MG63 (cell line): ENCODE results near the gene PURA. TPM values are rescaled to one million over a fixed set of nuclear protein-coding genes. Genes with fewer than 3 reads are reported as not detected.
A peak's percentile ranks its signal among the peaks of the same experiment; 100 is the strongest.

Experiments
- DNase-seq: peaks from one replicate; pipeline ENCODE4 v3.0.0-alpha.2; 2020
- H3K27me3 ChIP-seq: fragments of 250-450 bp; sonication (Bioruptor Pico); 2 replicates; pipeline ENCODE4 v1.5.1; 2020; ENCODE audit warnings: mild to moderate bottlenecking, moderate library complexity
- H3K36me3 ChIP-seq: fragments of 250-450 bp; sonication (Bioruptor Pico); 2 replicates; pipeline ENCODE4 v1.5.1; 2020; ENCODE audit warnings: mild to moderate bottlenecking, moderate library complexity
- H3K4me3 ChIP-seq: fragments of 250-450 bp; sonication (Bioruptor Pico); 2 replicates; pipeline ENCODE4 v1.5.1; 2020; ENCODE audit warnings: mild to moderate bottlenecking, moderate library complexity
- H3K9me3 ChIP-seq: fragments of 250-450 bp; sonication (Bioruptor Pico); 2 replicates; pipeline ENCODE4 v1.5.1; 2020; ENCODE audit warnings: mild to moderate bottlenecking, moderate library complexity
- total RNA-seq: library from RNA; depleted of rRNA; stranded (reverse); fragments of >200 nt; shearing (Covaris generic); gene quantifications from 2 replicates; pipeline ENCODE4 v1.2.3, GENCODE V29; 2014; ENCODE audit warnings: low replicate concordance

PURA gene
- total RNA-seq, 1 experiment from 2014 or later = 6.9 TPM

DNA sequence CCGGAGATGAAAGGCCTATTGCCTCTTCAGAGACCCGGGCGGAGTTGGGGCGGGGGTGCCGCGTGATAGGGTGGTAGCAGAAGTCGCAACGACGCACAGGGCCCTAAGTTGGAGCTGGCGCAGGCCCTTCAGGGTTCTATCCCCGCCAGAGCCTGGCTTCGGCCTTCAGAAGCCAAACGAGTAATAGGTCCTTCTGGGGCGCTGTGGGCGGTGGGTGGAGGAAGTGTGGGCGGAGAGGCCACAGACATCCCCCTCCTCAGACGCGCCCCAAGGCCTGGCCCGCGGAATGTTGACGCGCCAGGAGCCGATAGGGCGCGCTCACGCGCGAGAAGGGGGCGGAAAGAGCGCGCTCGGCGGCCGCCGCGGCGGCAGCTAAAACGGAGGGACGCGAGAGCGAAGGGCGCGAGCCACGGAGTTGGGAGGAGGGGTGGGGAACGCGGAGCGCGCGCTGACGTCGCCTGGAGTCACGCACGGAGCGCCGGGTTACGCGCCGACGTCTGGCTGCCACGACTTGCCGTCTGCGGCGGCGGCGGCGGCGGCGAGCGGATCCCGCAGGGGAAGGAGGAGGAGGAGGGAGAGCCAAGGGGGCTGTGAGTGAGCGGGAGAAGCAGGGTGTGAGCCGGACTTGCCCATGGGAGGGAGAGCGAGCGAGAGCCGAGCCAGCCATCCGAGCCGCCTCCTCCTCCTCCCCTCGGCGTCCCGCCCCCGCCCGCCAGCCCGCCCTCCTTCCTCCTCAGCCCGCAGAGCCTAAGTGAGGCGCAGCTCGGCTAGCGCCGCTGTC, 6.4 kb upstream of the PURA start:
- peak; percentile 97 for DNase-seq
- H3K36me3 ChIP-seq = no peaks in the 10 kb centered on the region
- no peaks in the 10 kb centered on the region for H3K9me3 ChIP-seq
- H3K4me3 ChIP-seq = peak overlapping the region; percentile 69
- no peaks in the 10 kb centered on the region for H3K27me3 ChIP-seq

DNA sequence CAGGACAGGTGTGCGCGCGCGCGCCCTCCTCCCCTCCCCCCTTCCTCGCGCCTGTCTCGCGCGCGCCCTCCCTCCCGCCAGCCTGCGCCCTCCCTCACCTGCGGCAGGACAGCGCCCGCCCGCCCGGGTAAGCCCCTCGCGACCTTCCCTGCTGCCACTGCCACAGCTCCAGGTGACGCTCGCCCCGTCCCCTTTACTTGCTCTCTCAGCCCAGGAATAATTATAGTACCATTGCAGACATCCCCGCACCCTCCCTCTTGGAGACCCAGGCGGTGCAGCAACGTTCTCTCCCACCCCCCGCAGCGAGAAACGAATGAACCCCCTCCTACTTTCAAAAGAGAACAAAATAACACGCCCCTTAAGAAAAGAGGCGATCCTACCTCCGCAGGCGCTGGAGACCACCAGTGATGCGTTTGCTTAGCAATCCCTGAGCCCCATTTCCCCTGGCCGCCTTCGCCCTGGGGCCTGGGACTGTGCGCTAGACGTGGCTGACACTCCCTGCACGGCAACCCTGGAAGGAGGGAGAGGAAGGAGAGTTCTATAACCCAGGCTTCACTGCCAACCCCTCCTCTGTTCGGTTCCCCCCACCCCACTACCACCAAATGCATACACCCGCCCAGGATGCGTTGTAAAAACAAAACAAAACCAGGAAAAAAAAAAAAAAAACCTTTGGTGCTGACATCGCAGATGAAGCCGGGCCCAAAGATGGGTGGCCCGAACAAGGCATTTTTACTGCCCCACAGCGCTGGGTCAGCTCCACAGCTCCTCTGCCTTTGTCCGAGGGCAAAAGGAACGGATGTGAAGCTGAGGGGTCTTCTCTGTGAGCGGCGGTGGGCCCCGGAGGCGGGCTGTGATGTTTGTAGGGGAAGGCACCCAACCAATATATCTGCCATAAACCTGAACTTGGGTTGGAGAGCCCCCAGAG, 5.6 kb upstream of the PURA start:
- H3K4me3 ChIP-seq = peak overlapping the region; percentile 69
- no peaks in the 10 kb centered on the region for H3K9me3 ChIP-seq
- peak; percentile 38 for DNase-seq
- no peaks in the 10 kb centered on the region for H3K36me3 ChIP-seq
- H3K27me3 ChIP-seq = no peaks in the 10 kb centered on the region

DNA sequence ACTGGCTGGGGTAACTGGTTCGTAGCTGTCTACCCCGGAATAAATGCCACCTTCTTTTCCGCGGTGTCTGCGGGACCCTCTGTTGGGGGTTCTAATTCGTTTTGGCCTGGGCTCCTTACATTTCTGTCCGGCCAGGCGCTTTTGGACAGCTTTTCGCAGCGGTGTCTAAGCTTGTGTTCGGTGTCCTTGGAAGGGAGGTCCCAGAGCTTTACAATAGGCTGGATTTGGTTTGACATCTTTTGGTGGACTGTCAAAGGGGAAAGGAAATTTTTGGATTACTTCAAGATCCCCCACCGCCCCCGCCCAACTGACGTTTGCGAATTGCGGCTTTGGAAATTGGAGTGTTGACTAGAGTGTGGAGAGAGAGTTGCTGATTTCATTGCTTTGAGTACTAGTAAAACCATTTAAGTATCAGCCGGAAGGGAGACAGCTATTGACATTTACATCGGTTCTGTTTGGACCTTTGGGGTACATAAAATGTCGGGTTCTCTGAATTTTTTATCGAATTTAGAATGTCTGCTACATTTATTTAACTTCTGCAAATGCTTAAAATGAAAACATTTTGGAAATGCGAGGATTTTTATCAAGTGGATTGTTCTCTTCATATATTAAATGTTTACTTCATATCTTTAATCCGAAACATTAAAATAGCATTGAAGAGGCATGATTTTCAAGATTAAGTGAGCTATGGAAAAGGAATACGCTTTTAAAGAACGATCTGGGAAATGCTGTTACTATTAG, 4.7 kb upstream of the PURA start:
- peak; percentile 26 for DNase-seq
- no peaks in the 10 kb centered on the region for H3K36me3 ChIP-seq
- no peaks in the 10 kb centered on the region for H3K9me3 ChIP-seq
- no peaks in the 10 kb centered on the region for H3K27me3 ChIP-seq
- H3K4me3 ChIP-seq = peak overlapping the region; percentile 69

DNA sequence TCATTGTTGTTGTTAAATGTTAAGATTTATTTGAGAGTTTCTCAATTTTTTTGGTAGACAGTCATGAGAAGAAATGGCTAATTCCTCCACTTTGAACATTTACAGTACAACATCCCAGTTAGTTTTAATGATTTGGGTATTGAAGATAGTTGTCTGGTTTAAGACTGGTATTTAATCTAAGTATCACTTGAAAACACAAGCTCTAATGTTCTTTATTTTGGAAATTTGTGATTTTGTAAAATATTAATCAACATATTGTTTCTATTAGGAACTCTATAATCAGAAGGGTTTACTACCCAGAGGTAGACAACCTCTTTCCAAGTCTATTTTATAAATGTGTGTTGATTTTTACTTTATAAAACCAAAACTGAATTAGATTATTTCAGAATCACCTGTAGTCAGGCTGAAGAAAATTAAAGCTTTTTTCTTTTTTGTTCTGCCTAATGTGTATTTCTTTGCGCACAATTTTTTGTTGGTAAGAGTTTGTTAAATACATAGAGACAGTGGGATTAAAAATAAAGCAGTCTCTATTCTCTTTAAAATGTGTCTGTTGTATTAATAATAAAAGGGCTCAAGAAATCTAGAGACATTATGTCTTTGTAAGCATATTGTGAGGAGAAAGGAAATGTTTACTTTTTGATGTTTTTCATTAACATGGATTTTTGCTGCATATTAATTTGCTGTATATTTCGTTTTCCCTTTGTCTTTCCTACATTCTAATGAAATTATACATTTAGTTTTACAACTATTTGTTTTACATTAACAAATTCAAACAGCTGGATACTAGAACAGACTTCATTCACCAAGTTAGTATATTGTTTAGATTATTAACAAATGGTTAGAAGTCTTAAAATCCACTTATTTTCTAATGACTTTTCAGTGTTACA, 3.9 kb upstream of the PURA start:
- H3K27me3 ChIP-seq = no peaks in the 10 kb centered on the region
- H3K9me3 ChIP-seq = no peaks in the 10 kb centered on the region
- peak overlapping the region; percentile 69 for H3K4me3 ChIP-seq
- DNase-seq = no peak
- H3K36me3 ChIP-seq = no peaks in the 10 kb centered on the region

DNA sequence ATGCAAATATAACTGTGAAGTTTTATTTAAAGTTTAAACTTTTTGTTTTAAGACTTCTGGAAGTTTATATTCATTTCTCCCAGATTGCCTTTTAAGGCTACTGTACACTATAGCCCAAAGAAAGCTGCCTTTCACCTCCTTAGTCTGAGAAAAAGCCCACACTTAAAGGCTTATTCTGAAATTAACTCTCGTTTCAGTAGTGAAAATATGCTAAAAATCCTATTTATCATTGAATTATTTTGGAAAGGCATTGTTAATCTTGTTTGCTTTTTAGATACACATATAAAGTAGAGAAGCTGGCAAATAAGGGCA, 3.3 kb upstream of the PURA start:
- DNase-seq = no peak
- Histone ChIP-seq H3K27me3 (no peaks in the 10 kb centered on the region), H3K9me3 (no peaks in the 10 kb centered on the region), H3K4me3 (no peak overlapping the region), H3K36me3 (peaks cover 5% of the 10 kb centered on the region; the same call in 1 of the 2 replicates)

DNA sequence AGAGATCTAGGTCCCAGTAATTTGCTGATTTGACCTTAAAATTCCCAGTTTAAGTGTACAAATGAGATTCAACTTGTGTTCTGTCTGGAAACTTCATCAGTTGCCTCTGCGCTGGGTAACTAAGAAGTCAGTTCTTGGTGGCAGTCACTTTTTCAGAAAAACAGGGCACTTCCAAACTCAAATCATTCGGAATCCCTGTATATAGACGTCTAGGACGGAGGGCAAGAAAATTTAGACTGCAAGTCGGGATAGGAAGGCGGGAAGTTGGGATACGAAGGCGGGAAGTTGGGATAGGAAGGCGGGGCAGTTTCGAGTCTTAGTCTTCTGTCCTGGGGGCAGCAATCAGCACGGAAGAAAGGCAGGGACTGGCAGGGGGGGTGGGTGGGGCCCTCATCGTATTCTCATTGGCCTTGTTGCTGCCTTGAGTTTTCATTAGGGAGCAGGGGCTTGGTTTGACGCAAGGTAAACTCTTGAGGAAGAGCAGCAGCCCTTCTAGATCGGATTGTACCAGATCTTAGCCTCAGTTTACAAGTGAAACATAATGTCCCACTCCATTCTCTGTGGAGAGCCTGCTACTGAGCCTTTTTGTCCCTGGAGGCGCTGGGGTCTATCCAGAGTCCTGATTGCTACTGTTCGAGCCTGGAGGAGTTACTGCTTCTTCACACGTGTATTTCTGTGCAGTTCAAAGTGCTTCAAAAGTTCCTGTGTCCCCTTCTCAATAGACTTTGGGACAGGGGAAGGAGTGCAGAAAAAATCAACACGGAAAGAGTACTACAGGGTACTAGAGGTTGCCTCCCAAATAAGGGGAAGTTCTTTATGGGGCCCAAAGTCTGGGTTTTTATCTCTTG, 2.7 kb upstream of the PURA start:
- no peaks in the 10 kb centered on the region for H3K9me3 ChIP-seq
- no peak for DNase-seq
- no peaks in the 10 kb centered on the region for H3K27me3 ChIP-seq
- no peak overlapping the region for H3K4me3 ChIP-seq
- peaks cover 8% of the 10 kb centered on the region; the same call in 1 of the 2 replicates for H3K36me3 ChIP-seq

DNA sequence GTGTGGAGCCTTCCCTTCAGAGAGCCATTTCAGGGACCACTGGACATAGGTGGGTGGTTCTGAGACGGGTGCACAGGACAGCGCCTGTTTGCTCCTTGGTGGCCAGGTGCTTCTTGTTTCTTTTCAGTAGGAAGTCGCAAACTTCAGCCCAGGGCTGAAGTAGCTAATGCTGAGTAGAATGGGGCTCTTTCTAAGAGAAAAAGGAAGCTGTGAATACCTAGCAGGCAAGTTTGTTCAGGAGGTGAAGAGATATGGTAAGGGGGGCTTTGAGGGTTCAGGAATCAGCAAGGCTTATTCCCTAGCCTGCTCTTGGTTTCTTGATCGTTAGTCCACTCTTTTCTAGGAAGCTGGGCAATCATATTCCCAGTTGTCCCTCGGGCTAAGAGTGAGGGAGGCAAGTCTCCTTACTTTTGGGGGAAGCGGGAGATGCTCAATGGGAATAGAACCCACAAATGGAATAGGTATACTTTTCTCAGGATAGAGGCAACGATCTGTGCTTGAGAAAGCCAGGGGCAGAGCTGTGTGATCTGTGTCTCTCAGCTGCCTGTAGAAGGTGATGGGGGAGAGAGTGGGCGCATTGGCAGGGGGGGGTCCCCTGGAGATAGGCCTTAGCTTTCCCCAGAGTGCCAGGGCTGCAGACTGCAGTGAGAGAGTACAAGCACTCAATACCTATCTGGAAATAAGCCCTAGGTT, 1.9 kb upstream of the PURA start:
- no peak overlapping the region for H3K4me3 ChIP-seq
- peaks cover 10% of the 10 kb centered on the region; the same call in 1 of the 2 replicates for H3K36me3 ChIP-seq
- no peaks in the 10 kb centered on the region for H3K9me3 ChIP-seq
- H3K27me3 ChIP-seq = no peaks in the 10 kb centered on the region
- no peak for DNase-seq

DNA sequence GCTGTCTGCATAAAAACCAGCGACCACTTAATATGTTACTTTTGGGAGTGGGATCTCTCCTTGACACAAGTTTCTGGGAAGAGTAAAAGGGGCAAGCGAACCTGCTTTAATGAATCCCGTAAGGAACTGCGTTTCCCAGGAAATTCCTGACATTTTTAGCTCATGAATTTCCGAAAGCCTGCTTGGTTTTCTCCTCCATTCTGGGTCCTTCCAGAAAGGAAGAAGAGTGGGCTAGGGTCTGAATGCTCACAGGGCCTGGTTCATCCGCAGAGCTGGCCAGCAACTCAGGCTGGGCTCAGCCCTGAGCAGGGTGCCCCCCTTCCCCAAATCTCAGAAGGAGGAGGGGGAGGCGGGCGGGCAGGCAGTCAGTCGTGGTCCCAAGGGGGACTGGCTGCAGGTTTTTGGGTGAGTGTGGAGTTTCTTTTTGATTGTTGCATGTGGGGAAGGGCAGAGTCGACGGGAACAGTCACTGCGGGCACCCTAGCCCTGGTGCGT, 1.2 kb upstream of the PURA start:
- Histone ChIP-seq H3K9me3 (no peaks in the 10 kb centered on the region), H3K36me3 (peaks cover 11% of the 10 kb centered on the region; the same call in 1 of the 2 replicates), H3K27me3 (no peaks in the 10 kb centered on the region), H3K4me3 (peak overlapping the region; percentile 71; the same call in 1 of the 2 replicates)
- no peak for DNase-seq

DNA sequence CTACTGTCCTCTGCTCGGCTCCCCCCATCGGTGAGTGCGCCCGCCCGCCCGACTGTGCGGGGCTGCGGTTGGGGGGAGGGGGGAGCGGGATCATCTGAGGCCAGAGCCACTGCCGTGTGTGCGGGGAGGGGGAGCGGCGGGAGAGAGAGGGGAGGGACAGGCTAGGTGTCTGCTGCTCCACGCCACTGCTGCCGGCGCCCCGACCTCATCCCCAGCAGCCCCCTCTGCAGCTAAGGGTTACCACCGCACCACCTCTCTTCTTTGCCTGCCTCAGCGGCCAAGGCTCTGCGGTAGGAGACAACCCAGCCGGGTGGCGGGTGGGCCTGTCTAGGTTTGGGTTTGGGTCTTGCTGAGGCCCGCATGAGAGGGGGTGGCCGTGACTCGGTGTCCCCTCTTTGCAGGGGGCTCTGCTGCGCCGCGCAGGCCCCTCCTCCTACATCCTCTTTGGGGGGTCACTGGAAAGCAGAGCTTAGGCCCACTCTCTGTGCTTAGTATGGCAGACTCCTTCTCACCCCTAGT, 670 bp upstream of the PURA start:
- Histone ChIP-seq H3K9me3 (no peaks in the 10 kb centered on the region), H3K36me3 (peaks cover 14% of the 10 kb centered on the region; the same call in 1 of the 2 replicates), H3K27me3 (no peaks in the 10 kb centered on the region), H3K4me3 (peak overlapping the region; percentile 71)
- peak; percentile 44 for DNase-seq

DNA sequence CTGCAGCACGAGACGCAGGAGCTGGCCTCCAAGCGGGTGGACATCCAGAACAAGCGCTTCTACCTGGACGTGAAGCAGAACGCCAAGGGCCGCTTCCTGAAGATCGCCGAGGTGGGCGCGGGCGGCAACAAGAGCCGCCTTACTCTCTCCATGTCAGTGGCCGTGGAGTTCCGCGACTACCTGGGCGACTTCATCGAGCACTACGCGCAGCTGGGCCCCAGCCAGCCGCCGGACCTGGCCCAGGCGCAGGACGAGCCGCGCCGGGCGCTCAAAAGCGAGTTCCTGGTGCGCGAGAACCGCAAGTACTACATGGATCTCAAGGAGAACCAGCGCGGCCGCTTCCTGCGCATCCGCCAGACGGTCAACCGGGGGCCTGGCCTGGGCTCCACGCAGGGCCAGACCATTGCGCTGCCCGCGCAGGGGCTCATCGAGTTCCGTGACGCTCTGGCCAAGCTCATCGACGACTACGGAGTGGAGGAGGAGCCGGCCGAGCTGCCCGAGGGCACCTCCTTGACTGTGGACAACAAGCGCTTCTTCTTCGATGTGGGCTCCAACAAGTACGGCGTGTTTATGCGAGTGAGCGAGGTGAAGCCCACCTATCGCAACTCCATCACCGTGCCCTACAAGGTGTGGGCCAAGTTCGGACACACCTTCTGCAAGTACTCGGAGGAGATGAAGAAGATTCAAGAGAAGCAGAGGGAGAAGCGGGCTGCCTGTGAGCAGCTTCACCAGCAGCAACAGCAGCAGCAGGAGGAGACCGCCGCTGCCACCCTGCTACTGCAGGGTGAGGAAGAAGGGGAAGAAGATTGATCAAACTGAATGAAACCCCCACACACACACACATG, 654 bp downstream of the PURA start:
- Histone ChIP-seq H3K36me3 (peaks cover 14% of the 10 kb centered on the region; the same call in 1 of the 2 replicates), H3K27me3 (no peaks in the 10 kb centered on the region), H3K4me3 (peak overlapping the region; percentile 71), H3K9me3 (no peaks in the 10 kb centered on the region)
- peak; percentile 79 for DNase-seq

DNA sequence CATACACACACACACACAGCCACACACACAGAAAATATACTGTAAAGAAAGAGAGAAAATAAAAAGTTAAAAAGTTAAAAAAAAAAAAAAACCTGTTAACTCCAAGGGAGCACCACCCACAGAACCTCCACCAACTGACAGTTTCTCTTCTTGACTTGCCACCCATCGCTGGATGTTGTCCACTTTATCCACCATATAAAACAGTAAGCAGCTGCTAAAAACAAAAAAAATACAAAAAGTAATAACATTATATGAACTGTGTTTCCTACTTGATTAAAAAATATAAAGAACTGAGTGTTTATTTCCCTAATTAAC, 1.2 kb downstream of the PURA start:
- Histone ChIP-seq H3K9me3 (no peaks in the 10 kb centered on the region), H3K27me3 (no peaks in the 10 kb centered on the region), H3K36me3 (peaks cover 14% of the 10 kb centered on the region; the same call in 1 of the 2 replicates), H3K4me3 (peak overlapping the region; percentile 71)
- DNase-seq = no peak

DNA sequence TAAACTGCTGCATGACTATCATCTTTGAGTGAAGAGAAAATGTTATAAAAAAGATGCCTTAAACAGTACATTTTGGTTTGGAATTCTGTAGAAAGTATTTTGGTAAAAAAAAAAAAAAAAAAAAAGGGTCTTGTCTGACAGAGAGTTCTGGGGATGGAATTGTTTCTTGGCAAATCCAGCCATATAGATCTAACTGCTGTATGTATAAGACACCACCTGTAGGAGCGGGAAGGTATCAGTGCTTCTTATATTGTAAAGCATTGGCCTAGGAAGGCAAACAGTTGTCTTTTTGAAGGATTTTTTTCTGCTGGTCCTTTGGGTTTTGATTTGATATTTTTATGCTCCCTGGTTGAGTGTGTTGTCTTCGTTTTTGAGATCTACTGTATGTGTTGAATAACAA, 2.8 kb downstream of the PURA start:
- Histone ChIP-seq H3K36me3 (peaks cover 14% of the 10 kb centered on the region; the same call in 1 of the 2 replicates), H3K27me3 (no peaks in the 10 kb centered on the region), H3K4me3 (no peak overlapping the region), H3K9me3 (no peaks in the 10 kb centered on the region)
- DNase-seq = no peak

DNA sequence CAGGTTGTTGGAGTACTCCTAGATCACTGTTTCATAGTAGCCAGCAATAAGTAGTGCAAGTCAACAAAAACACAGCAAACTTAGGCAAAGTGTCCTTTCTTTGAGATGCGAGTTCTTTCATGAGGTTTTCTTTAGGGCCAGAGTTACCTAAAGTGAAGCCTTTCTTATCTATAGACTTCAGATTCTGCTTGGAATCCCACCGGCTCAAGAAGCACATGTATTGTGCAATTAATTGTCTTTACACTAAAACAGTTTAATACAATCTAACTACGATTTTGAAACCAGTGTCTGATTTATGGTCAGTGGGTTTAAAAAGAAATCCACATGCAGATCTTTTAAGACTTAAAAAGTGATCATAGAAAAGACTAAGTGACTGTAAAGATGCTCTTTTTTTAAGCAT, 3.6 kb downstream of the PURA start:
- Histone ChIP-seq H3K27me3 (no peaks in the 10 kb centered on the region), H3K36me3 (peaks cover 14% of the 10 kb centered on the region; the same call in 1 of the 2 replicates), H3K9me3 (no peaks in the 10 kb centered on the region), H3K4me3 (no peak overlapping the region)
- no peak for DNase-seq
